Measurements from ENCODE around the gene GINS1.

DNA sequence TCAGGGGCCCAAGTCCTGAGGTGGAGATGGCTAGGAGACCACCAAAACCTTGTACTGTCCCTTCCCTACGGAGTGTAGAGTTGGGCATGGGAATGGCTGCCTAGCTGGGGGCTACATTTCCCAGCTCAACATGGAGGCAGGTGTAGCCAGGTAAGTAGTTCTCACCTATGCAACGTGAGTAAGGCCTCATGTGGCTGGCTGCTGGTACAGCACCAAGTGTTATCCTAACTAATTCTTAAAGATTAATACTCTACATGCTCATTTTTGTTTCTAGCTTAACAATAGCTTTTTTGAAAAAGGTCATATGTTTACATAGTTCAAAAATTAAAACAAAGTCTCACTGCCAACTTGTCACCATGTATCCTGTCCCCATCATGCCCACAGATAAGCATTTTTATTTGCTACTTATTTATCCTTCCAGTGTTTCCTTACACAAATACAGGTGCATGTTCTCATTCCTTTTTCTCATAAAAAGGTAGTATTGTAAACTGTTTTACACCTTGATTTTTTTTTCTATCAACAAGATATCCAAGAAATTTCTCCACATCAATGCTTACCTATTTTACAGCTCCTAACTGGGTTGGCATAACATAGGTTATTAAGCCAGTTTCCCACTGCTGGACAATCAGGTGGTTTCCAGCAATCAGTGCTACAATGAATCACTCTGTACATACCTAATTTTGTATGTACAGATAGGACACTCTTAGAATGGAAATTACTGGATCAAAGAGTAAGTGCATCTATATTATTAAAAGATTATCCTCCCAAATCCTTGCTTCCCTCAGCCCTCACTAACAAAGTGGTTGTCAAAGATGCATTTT is 42.4 kb upstream of the GINS1 start:
- TF ChIP-seq, protein P1, sequence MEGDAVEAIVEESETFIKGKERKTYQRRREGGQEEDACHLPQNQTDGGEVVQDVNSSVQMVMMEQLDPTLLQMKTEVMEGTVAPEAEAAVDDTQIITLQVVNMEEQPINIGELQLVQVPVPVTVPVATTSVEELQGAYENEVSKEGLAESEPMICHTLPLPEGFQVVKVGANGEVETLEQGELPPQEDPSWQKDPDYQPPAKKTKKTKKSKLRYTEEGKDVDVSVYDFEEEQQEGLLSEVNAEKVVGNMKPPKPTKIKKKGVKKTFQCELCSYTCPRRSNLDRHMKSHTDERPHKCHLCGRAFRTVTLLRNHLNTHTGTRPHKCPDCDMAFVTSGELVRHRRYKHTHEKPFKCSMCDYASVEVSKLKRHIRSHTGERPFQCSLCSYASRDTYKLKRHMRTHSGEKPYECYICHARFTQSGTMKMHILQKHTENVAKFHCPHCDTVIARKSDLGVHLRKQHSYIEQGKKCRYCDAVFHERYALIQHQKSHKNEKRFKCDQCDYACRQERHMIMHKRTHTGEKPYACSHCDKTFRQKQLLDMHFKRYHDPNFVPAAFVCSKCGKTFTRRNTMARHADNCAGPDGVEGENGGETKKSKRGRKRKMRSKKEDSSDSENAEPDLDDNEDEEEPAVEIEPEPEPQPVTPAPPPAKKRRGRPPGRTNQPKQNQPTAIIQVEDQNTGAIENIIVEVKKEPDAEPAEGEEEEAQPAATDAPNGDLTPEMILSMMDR (IDR thresholded peaks at IDR 0.05): no peak
- no peak for TF ChIP-seq POLR2A (IDR thresholded peaks at IDR 0.05)
